Measurements from ENCODE around the gene BARD1. TPM values are rescaled to one million over a fixed set of nuclear protein-coding genes. Genes with fewer than 3 reads are reported as not detected.
A peak's percentile ranks its signal among the peaks of the same experiment; 100 is the strongest.

BARD1 gene
- total RNA-seq (2021) (29.7 and 32.8 TPM in 2 replicates), Bru-seq, nascent RNA (percentile 94 among the genes with signal in this experiment), BruChase-seq, experiment 1, labeled RNA remaining after a 2-hour chase (percentile 92 among the genes with signal in this experiment), BruChase-seq, experiment 2, labeled RNA remaining after a 6-hour chase (percentile 70 among the genes with signal in this experiment)
- long read RNA-seq, full-length matches to known transcripts, result 33 of 43 reads
- long read RNA-seq, partial matches to known transcripts, result 6 of 43 reads
- long read RNA-seq, other reads (novel, unspliced or antisense), result 4 of 43 reads

DNA sequence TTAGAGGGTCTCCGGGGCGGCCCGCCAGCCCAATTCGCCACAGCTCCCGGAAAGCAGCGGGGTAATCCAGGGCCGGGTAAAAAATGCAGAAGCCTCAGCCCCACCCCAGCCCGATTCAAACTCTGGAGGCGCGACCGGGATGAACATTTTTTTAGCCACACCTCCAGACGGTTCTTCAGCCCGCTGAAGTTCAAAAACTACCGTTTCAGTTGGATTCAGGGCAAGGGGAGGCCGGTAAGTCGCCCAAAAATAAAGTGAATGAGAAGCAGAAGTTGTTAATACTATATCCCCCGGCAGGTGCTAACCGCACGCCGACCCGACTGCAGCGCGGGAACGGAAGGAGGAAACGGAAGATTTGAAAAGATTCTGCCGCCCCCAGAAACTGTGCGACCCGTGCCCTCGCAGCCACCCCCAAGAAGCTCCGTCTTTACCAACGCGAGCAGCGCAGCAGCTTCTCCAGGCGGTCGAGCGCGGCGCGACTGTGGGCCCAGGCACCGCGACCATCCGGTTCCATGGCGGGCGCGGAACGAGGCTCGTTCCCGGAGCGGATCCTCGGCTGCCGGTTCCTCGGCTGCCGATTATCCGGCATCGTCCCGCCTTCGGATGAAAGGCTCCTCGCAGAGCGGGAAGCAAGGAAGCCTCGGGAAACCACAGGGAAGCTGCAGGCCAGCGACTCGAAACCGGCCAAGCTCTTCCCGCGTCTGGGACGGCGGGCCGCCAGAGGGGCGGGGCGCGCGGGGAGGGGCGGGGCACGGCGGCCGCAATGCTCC is at the start of gene BARD1:
Gene BARD1, minus strand, starts transcription at position 703 of the 770 bp plus-strand sequence. Its CDS starts 114 bp downstream, at position 589.
- Histone ChIP-seq H3K4me1 (ENCODE audit: insufficient read depth, low read length, poor library complexity, severe bottlenecking) (peaks cover 22% of the 10 kb centered on the region), H3K27ac (ENCODE audit: low read depth, low read length, poor library complexity, severe bottlenecking) (peak within 1 kb of the TSS; percentile 96), H3K27me3 (replicated peaks; ENCODE audit: insufficient read depth, low read depth, low read length, poor library complexity) (no peaks in the 10 kb centered on the region), H3K9me3 (ENCODE audit: low read depth, low read length, poor library complexity, severe bottlenecking) (no peaks in the 10 kb centered on the region), H3K36me3 (ENCODE audit: insufficient read depth, low read length, poor library complexity, severe bottlenecking) (no peaks in the 10 kb centered on the region), H3K4me3 (ENCODE audit: low read depth, low read length, poor library complexity, severe bottlenecking) (peak within 1 kb of the TSS; percentile 81)
- intact Hi-C loops (cut with micrococcal nuclease; ENCODE audit: unreplicated experiment), result loop anchor here (10.0 kb wide), 1 partner anchor 1126 kb away; no protein-coding TSS in a partner anchor
- no TSS peak for BruUV-seq (replicated peaks)
- peak; percentile 79 for DNase-seq (ENCODE audit: low spot score)
- CTCF ChIA-PET, result no interaction called here
- TF ChIP-seq, protein P1, sequence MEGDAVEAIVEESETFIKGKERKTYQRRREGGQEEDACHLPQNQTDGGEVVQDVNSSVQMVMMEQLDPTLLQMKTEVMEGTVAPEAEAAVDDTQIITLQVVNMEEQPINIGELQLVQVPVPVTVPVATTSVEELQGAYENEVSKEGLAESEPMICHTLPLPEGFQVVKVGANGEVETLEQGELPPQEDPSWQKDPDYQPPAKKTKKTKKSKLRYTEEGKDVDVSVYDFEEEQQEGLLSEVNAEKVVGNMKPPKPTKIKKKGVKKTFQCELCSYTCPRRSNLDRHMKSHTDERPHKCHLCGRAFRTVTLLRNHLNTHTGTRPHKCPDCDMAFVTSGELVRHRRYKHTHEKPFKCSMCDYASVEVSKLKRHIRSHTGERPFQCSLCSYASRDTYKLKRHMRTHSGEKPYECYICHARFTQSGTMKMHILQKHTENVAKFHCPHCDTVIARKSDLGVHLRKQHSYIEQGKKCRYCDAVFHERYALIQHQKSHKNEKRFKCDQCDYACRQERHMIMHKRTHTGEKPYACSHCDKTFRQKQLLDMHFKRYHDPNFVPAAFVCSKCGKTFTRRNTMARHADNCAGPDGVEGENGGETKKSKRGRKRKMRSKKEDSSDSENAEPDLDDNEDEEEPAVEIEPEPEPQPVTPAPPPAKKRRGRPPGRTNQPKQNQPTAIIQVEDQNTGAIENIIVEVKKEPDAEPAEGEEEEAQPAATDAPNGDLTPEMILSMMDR (conservative IDR thresholded peaks at IDR 0.05; ENCODE audit: low read depth, low read length), result no peak
- TF ChIP-seq EZH2 (IDR thresholded peaks at IDR 0.05; ENCODE audit: borderline replicate concordance, low read depth, low read length, poor library complexity, severe bottlenecking), result no peak
- POLR2A ChIA-PET (ENCODE audit: low non-redundant PET), result no interaction called here

DNA sequence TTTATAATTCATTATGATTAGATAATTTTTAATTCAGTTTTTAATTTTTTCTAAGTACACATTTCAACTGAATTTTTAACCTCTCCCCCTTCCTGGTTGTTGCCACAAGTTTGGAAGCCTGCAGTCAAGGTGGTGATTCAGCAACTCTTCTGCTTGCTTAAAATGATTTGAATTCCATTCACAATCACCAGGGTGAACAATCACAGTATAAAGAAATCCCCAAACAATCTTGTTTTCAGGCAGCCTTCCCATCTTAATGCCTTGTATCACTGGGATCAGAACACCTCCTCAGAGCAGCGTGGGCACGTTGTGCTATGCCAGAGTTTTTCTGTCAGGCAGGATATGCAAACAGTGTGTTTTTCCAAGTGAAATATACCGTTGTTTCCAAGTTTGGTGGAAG is 46.7 kb upstream of the BARD1 start:
- ChIA-PET CTCF (no interaction called here), POLR2A (ENCODE audit: low non-redundant PET) (no interaction called here)
- BruUV-seq (replicated peaks), result no TSS peak
- no peaks in the 10 kb centered on the region for H3K9me3 ChIP-seq (ENCODE audit: low read depth, low read length, poor library complexity, severe bottlenecking)
- no peak for DNase-seq (ENCODE audit: low spot score)
- intact Hi-C loops (cut with micrococcal nuclease; ENCODE audit: unreplicated experiment), result no loop called here
- H3K4me1 ChIP-seq (ENCODE audit: insufficient read depth, low read length, poor library complexity, severe bottlenecking), result no peaks in the 10 kb centered on the region
- no peak for TF ChIP-seq EZH2 (IDR thresholded peaks at IDR 0.05; ENCODE audit: borderline replicate concordance, low read depth, low read length, poor library complexity, severe bottlenecking)
- TF ChIP-seq, protein P1 (conservative IDR thresholded peaks at IDR 0.05; ENCODE audit: low read depth, low read length), result no peak
- H3K36me3 ChIP-seq (ENCODE audit: insufficient read depth, low read length, poor library complexity, severe bottlenecking), result no peaks in the 10 kb centered on the region
- H3K27ac ChIP-seq (ENCODE audit: low read depth, low read length, poor library complexity, severe bottlenecking), result no peak overlapping the region
- no peaks in the 10 kb centered on the region for H3K27me3 ChIP-seq (replicated peaks; ENCODE audit: insufficient read depth, low read depth, low read length, poor library complexity)
- no peak overlapping the region for H3K4me3 ChIP-seq (ENCODE audit: low read depth, low read length, poor library complexity, severe bottlenecking)

DNA sequence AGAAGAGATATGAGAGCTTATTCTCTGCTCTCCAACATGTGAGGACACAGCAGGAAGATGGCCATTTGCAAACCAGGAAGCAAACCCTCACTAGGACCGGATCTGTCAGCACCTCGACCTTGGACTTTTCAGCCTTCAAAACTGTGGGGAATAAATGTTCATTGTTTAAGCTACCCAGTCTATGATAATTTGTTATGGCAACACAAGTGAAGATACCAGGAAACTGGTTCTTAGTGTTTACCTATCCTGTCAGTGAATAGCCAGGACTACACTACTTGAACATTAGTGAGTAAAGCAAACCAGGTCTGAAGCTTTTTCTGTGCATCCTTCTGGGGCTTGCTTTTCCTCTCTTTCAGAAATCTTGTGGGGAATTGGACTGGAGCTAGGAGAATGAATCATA is 44.4 kb upstream of the BARD1 start:
- no peak for TF ChIP-seq EZH2 (IDR thresholded peaks at IDR 0.05; ENCODE audit: borderline replicate concordance, low read depth, low read length, poor library complexity, severe bottlenecking)
- TF ChIP-seq, protein P1 (conservative IDR thresholded peaks at IDR 0.05; ENCODE audit: low read depth, low read length), result no peak
- intact Hi-C loops (cut with micrococcal nuclease; ENCODE audit: unreplicated experiment), result no loop called here
- Histone ChIP-seq H3K4me1 (ENCODE audit: insufficient read depth, low read length, poor library complexity, severe bottlenecking) (no peaks in the 10 kb centered on the region), H3K9me3 (ENCODE audit: low read depth, low read length, poor library complexity, severe bottlenecking) (no peaks in the 10 kb centered on the region), H3K4me3 (ENCODE audit: low read depth, low read length, poor library complexity, severe bottlenecking) (no peak overlapping the region), H3K27ac (ENCODE audit: low read depth, low read length, poor library complexity, severe bottlenecking) (no peak overlapping the region), H3K27me3 (replicated peaks; ENCODE audit: insufficient read depth, low read depth, low read length, poor library complexity) (no peaks in the 10 kb centered on the region), H3K36me3 (ENCODE audit: insufficient read depth, low read length, poor library complexity, severe bottlenecking) (no peaks in the 10 kb centered on the region)
- DNase-seq (ENCODE audit: low spot score), result no peak
- BruUV-seq (replicated peaks), result no TSS peak
- ChIA-PET CTCF (no interaction called here), POLR2A (ENCODE audit: low non-redundant PET) (no interaction called here)
